ENCODE measurements around the gene DROSHA.

GRCh38 chr5:31455172-31455571 lies 76.7 kb downstream of the DROSHA start:
- TF ChIP-seq CTCF (IDR thresholded peaks at IDR 0.05 in 2 of 3, conservative IDR thresholded peaks at IDR 0.05 in 1 of 3; ENCODE audit: borderline replicate concordance in 1 of 3, insufficient read depth in 1 of 3, low read depth in 2 of 3, low read length in 2 of 3): no peak
- no peak for TF ChIP-seq POLR2A (IDR thresholded peaks at IDR 0.05; ENCODE audit: borderline replicate concordance, extremely low read depth, insufficient read depth, insufficient read length)
